ENCODE measurements around the gene NPAS3.

The NPAS3 gene

DNA sequence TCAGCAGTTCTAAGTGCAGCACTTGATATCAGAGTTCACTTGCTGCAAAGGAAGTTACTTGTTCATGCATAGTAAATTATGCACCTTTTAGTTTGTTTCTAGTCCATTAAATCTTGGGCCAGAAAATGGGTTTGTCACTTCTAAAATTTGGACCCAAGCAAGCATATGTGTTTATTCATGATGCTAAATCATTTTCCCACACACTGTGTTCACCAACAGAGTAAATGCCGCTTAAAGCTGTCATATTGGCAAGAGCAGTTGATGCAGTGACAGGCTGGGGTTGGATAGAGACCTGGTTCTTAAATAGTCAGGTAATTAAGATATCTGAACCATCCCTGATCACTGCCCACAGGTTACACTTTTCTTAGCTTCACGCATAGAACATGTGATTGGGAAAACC is 602.5 kb downstream of the NPAS3 start:
- H3K4me3 ChIP-seq (ENCODE audit: low read depth, low read length) = no peak overlapping the region
- no peak for DNase-seq
- in situ Hi-C loops (cut with HindIII; ENCODE audit: low pct_ligation_motif_present, low sequenced_read_pairs) = no loop called here
- no peak overlapping the region for H3K27ac ChIP-seq
- H3K27me3 ChIP-seq (replicated peaks) = no peaks in the 10 kb centered on the region
- H3K36me3 ChIP-seq (replicated peaks) = no peaks in the 10 kb centered on the region
- TF ChIP-seq, protein P1, sequence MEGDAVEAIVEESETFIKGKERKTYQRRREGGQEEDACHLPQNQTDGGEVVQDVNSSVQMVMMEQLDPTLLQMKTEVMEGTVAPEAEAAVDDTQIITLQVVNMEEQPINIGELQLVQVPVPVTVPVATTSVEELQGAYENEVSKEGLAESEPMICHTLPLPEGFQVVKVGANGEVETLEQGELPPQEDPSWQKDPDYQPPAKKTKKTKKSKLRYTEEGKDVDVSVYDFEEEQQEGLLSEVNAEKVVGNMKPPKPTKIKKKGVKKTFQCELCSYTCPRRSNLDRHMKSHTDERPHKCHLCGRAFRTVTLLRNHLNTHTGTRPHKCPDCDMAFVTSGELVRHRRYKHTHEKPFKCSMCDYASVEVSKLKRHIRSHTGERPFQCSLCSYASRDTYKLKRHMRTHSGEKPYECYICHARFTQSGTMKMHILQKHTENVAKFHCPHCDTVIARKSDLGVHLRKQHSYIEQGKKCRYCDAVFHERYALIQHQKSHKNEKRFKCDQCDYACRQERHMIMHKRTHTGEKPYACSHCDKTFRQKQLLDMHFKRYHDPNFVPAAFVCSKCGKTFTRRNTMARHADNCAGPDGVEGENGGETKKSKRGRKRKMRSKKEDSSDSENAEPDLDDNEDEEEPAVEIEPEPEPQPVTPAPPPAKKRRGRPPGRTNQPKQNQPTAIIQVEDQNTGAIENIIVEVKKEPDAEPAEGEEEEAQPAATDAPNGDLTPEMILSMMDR (IDR thresholded peaks at IDR 0.05; ENCODE audit: low read depth, low read length, missing control alignments) = no peak

DNA sequence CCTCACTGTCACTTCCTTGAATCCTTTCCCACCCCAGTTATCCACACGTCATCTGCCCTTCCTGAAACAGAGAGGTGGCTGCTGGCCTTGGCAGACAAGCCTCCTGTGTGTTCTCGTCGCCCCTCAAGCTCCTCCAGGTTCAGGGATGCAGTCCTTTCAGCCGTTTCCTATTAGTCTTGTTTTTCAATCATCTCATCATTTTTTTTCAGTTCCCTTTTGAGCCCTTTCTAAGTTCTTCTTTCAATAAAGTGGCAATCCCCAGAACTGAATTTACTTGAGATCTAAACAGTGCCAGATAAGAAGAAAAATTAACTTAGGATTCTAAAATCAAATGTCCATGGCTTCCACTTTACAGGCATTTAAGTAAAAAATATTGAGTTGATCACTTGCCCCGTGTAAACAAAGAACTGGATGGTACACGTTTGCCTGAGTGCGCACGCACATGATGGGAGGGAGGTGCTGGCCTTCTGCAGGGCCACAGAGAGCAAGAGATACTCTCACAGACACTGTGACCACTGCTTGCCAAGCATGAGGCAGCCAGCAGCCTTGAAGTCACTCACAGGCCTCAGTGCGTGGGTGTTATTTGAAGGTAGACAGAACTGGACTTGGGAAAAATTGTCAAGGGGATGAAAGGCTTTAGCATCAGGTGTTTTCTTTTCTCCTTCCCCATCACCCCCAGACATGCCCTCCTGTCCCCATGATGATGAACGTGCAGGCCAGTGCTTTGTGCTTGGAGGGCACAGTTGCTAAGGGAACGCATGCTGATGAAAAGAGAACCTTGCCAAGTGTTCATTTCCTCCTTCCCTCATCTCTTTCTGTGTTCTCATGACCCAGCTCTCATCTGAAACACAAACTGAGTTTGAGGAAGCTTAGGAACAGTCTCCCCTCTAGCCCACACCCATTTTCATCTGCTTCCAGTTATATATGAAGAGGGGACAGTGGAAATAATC is 603.9 kb downstream of the NPAS3 start:
- Histone ChIP-seq H3K27ac (no peak overlapping the region), H3K36me3 (replicated peaks) (no peaks in the 10 kb centered on the region), H3K27me3 (replicated peaks) (no peaks in the 10 kb centered on the region), H3K4me3 (ENCODE audit: low read depth, low read length) (no peak overlapping the region)
- TF ChIP-seq, protein P1 (IDR thresholded peaks at IDR 0.05; ENCODE audit: low read depth, low read length, missing control alignments) = no peak
- no peak for DNase-seq
- in situ Hi-C loops (cut with HindIII; ENCODE audit: low pct_ligation_motif_present, low sequenced_read_pairs) = no loop called here

DNA sequence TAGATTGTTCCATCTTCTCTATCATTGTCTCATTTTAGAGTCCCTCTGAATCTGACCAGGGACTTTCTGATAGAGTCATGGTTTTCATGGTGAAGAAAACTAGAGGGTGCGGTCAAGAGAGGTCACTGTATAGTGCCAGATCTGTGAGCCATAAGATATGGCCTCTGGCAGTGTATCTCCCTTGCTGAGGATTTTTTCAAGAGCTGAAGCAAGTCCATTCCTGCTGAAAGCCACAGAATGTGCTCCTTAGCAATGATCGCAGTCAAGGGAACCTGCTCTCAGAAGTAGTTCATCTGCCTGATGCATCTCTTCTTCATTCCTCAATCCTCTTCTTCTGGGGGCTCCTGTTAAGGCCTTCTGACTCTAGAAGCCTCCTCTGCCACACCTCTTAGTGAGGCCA is 607.0 kb downstream of the NPAS3 start:
- TF ChIP-seq, protein P1 (IDR thresholded peaks at IDR 0.05; ENCODE audit: low read depth, low read length, missing control alignments) = no peak
- no peak for DNase-seq
- in situ Hi-C loops (cut with HindIII; ENCODE audit: low pct_ligation_motif_present, low sequenced_read_pairs) = no loop called here
- Histone ChIP-seq H3K27ac (no peak overlapping the region), H3K4me3 (ENCODE audit: low read depth, low read length) (no peak overlapping the region), H3K36me3 (replicated peaks) (no peaks in the 10 kb centered on the region), H3K27me3 (replicated peaks) (no peaks in the 10 kb centered on the region)

DNA sequence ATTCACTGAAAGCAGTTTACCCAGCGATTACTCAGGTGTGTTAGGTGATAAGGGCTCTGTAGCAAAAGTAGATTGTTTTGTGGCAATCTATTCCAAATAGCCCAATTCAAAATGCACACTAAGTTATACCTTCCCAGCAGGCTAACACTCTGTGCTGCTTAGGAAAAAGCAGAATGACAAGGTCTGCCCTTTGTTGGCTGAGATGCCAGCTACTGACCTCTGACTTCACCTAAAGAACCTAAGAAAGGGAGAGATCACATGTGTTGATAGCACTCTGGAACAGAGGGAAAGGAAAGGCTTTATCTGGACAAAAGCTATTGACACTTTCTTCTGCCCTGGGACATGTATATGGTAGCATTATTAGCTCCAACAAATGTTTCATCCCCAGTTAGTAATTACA is 609.9 kb downstream of the NPAS3 start:
- no peak for DNase-seq
- in situ Hi-C loops (cut with HindIII; ENCODE audit: low pct_ligation_motif_present, low sequenced_read_pairs) = no loop called here
- H3K36me3 ChIP-seq (replicated peaks) = no peaks in the 10 kb centered on the region
- no peaks in the 10 kb centered on the region for H3K27me3 ChIP-seq (replicated peaks)
- H3K27ac ChIP-seq = no peak overlapping the region
- H3K4me3 ChIP-seq (ENCODE audit: low read depth, low read length) = no peak overlapping the region
- TF ChIP-seq, protein P1 (IDR thresholded peaks at IDR 0.05; ENCODE audit: low read depth, low read length, missing control alignments) = no peak

DNA sequence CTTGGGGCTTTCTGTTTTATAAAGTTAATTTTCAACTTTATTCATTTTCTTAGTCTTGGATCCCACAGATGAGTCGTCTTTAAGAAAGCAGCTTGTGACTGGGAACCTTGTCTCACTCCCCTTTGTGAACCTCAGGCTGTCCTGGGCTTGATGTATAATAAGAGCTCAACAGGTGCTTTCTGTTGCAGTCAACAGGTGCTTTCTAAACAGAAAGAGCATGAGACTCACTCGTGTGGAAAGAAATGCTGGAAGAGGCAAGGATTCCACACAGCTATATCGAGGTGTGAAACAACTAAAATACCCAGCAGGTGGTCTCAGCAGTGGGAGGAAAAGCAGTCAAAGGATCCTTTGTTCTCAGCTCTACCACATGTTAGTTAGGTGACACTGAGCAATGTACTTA is 613.3 kb downstream of the NPAS3 start:
- TF ChIP-seq, protein P1 (IDR thresholded peaks at IDR 0.05; ENCODE audit: low read depth, low read length, missing control alignments) = no peak
- Histone ChIP-seq H3K36me3 (replicated peaks) (no peaks in the 10 kb centered on the region), H3K27me3 (replicated peaks) (no peaks in the 10 kb centered on the region), H3K4me3 (ENCODE audit: low read depth, low read length) (no peak overlapping the region), H3K27ac (no peak overlapping the region)
- no peak for DNase-seq
- in situ Hi-C loops (cut with HindIII; ENCODE audit: low pct_ligation_motif_present, low sequenced_read_pairs) = no loop called here
